ENCODE results near the gene KRTAP9-4.
"Not testable (repeated sequence)": the region's sequence is repeated elsewhere in the genome, so short reads cannot be mapped to it uniquely, and the experiment has no call there.

Gene KRTAP9-4

GRCh38 chr17:41232399-41233105 is 16.9 kb upstream of the KRTAP9-4 start, which contains the start of gene KRTAP9-3:
Gene KRTAP9-3 (plus strand): TSS chr17:41232449. CDS start chr17:41232502, 53 bp downstream.
- TF ChIP-seq REST (IDR thresholded peaks at IDR 0.05; ENCODE audit: insufficient read depth in 1 of 2, low read depth in 2 of 2, low read length in 2 of 2); FOXP2 (optimal IDR thresholded peaks at IDR 0.05; ENCODE audit: borderline replicate concordance, extremely low read depth, extremely low read length, insufficient read depth); POLR2AphosphoS5 (IDR thresholded peaks at IDR 0.05; ENCODE audit: low read depth, low read length): not testable (repeated sequence)

- not testable (repeated sequence) for TF ChIP-seq POLR2AphosphoS5 (IDR thresholded peaks at IDR 0.05; ENCODE audit: low read depth, low read length); TAF1 (IDR thresholded peaks at IDR 0.05; ENCODE audit: borderline replicate concordance, insufficient read depth, low read length); SIN3A (IDR thresholded peaks at IDR 0.05; ENCODE audit: borderline replicate concordance, insufficient read depth, low read length)
These were observed 11.5 kb upstream of the KRTAP9-4 start, which contains the start of gene KRTAP9-8 for GRCh38 chr17:41237949-41238437. Gene KRTAP9-8 (plus strand): TSS chr17:41237999. CDS start chr17:41238052, 53 bp downstream.

- no peak for TF ChIP-seq POLR2AphosphoS5 (IDR thresholded peaks at IDR 0.05; ENCODE audit: low read depth, low read length)
- no peak for TF ChIP-seq TAF1 (IDR thresholded peaks at IDR 0.05; ENCODE audit: borderline replicate concordance, insufficient read depth, low read length)
- TF ChIP-seq FOXP2 (optimal IDR thresholded peaks at IDR 0.05; ENCODE audit: borderline replicate concordance, extremely low read depth, extremely low read length, insufficient read depth) = no peak
- no peak for TF ChIP-seq SIN3A (IDR thresholded peaks at IDR 0.05; ENCODE audit: borderline replicate concordance, insufficient read depth, low read length)
- no peak for TF ChIP-seq REST (IDR thresholded peaks at IDR 0.05; ENCODE audit: insufficient read depth in 1 of 2, low read depth in 2 of 2, low read length in 2 of 2)
These were observed 1.8 kb downstream of the KRTAP9-4 start for GRCh38 chr17:41251261-41251660.

- TF ChIP-seq POLR2AphosphoS5 (IDR thresholded peaks at IDR 0.05; ENCODE audit: low read depth, low read length) = no peak
- no peak for TF ChIP-seq SIN3A (IDR thresholded peaks at IDR 0.05; ENCODE audit: borderline replicate concordance, insufficient read depth, low read length)
- no peak for TF ChIP-seq FOXP2 (optimal IDR thresholded peaks at IDR 0.05; ENCODE audit: borderline replicate concordance, extremely low read depth, extremely low read length, insufficient read depth)
- TF ChIP-seq REST (IDR thresholded peaks at IDR 0.05; ENCODE audit: insufficient read depth in 1 of 2, low read depth in 2 of 2, low read length in 2 of 2) = no peak
- no peak for TF ChIP-seq TAF1 (IDR thresholded peaks at IDR 0.05; ENCODE audit: borderline replicate concordance, insufficient read depth, low read length)
These were observed 5.4 kb downstream of the KRTAP9-4 start for GRCh38 chr17:41254861-41255260.

- TF ChIP-seq TAF1 (IDR thresholded peaks at IDR 0.05; ENCODE audit: borderline replicate concordance, insufficient read depth, low read length); SIN3A (IDR thresholded peaks at IDR 0.05; ENCODE audit: borderline replicate concordance, insufficient read depth, low read length); POLR2AphosphoS5 (IDR thresholded peaks at IDR 0.05; ENCODE audit: low read depth, low read length): not testable (repeated sequence)
These were observed 6.1 kb downstream of the KRTAP9-4 start, which contains the start of gene KRTAP9-9 for GRCh38 chr17:41255381-41256290. Gene KRTAP9-9 (plus strand): TSS chr17:41255384.
